ENCODE results near the gene GCGR.
A peak's percentile ranks its signal among the peaks of the same experiment; 100 is the strongest.

The GCGR gene

DNA sequence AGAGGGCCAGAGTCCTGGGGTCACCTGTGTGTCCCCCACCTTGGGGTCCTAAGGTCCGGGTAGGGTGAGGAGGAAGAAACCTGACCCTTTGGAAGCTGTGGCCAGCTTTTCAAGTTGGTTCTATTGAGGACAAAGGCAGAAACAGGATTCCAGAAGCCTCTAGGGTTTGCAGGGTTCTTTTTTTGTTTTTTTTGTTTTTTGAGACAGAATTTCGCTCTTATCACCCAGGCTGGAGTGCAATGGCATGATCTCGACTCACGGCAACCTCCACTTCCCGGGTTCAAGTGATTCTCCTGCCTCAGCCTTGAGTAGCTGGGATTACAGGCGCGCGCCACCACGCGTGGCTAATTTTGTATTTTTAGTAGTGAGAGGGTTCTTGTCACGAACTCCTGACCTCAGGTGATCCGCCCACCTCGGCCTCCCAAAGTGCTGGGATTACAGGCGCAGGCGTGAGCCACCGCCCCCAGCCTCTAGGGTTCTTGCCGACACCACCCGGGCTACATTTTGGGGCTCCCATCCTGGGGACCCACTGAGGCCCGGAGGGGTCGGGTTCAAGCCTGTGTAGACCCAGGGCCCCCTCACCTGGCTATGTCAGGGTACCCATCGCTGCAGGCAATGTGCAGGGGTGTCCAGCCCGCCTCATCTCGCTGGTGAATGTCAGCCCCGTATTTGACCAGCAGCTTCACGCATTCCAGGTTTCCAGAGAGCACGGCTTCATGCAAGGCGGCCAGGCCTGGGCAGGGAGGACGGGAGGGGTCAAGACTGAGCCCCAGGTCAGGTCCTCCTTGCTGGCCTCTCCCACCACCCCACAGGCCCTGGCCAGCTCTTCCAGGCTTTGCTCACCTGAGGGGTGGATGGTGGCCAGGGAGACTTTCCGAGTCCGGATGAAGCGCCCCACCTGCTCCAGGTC, 30.2 kb downstream of the GCGR start:
- H3K4me3 ChIP-seq (ENCODE audit: low read length), result peak overlapping the region; percentile 80
- no peak overlapping the region for H2AFZ ChIP-seq (ENCODE audit: low read depth, low read length)
- H3K4me2 ChIP-seq (ENCODE audit: low read length), result peak overlapping the region; percentile 94
- TF ChIP-seq CTCF (IDR thresholded peaks at IDR 0.05; ENCODE audit: low read depth, low read length) (no peak), EZH2phosphoT487 (IDR thresholded peaks at IDR 0.05; ENCODE audit: low read depth) (no peak)
- H4K20me1 ChIP-seq (ENCODE audit: insufficient read depth, low read length), result no peaks in the 10 kb centered on the region
- H3K9ac ChIP-seq (ENCODE audit: low read length), result peak overlapping the region; percentile 89
- H3K27me3 ChIP-seq (ENCODE audit: low read depth, low read length), result no peaks in the 10 kb centered on the region
- no peaks in the 10 kb centered on the region for H3K9me3 ChIP-seq (ENCODE audit: insufficient read depth, low read length)
- H3K79me2 ChIP-seq (ENCODE audit: low read length), result peaks cover 30% of the 10 kb centered on the region
- peak overlapping the region; percentile 64 for H3K27ac ChIP-seq (ENCODE audit: low read length)
- no peaks in the 10 kb centered on the region for H3K36me3 ChIP-seq (replicated peaks; ENCODE audit: low read depth, low read length)
- peaks cover 16% of the 10 kb centered on the region for H3K4me1 ChIP-seq (ENCODE audit: low read length)

- Histone ChIP-seq H3K4me3 (ENCODE audit: low read length) (peak within 1 kb of the TSS; percentile 80), H3K79me2 (ENCODE audit: low read length) (peaks cover 30% of the 10 kb centered on the region), H3K27ac (ENCODE audit: low read length) (peak within 1 kb of the TSS; percentile 64), H3K9me3 (ENCODE audit: insufficient read depth, low read length) (no peaks in the 10 kb centered on the region), H3K27me3 (ENCODE audit: low read depth, low read length) (no peaks in the 10 kb centered on the region), H2AFZ (ENCODE audit: low read depth, low read length) (no peak within 1 kb of the TSS), H3K9ac (ENCODE audit: low read length) (peak within 1 kb of the TSS; percentile 89), H3K4me2 (ENCODE audit: low read length) (peak within 1 kb of the TSS; percentile 94), H3K4me1 (ENCODE audit: low read length) (peaks cover 16% of the 10 kb centered on the region), H3K36me3 (replicated peaks; ENCODE audit: low read depth, low read length) (no peaks in the 10 kb centered on the region), H4K20me1 (ENCODE audit: insufficient read depth, low read length) (no peaks in the 10 kb centered on the region)
- TF ChIP-seq CTCF (IDR thresholded peaks at IDR 0.05; ENCODE audit: low read depth, low read length) (no peak), EZH2phosphoT487 (IDR thresholded peaks at IDR 0.05; ENCODE audit: low read depth) (no peak)
Measured at GRCh38 chr17:81834831-81835267, 30.9 kb downstream of the GCGR start, which contains the start of gene PPP1R27. Gene PPP1R27 (minus strand): TSS chr17:81835050. CDS start chr17:81834953, 97 bp downstream.

DNA sequence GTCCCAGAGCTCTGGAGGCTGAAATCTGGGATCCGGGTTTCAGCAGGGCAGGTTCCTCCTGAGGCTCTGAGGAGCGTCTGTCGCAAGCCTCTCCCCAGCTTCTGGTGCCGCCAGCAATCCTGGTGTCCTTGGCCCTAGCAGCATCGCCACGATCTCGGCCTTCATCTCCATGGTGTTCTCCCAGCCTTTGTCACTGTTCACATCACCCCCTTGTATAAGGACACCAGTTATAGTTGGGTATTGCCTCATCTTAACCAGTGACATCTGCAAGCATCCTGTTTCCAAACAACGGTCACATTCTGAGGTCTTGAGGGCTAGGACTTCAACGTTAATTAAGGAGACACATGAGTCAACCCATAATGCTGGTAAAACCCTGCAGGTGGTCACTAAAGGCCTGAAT, 33.7 kb downstream of the GCGR start:
- H4K20me1 ChIP-seq (ENCODE audit: insufficient read depth, low read length), result no peaks in the 10 kb centered on the region
- peaks cover 7% of the 10 kb centered on the region for H3K4me1 ChIP-seq (ENCODE audit: low read length)
- no peak overlapping the region for H2AFZ ChIP-seq (ENCODE audit: low read depth, low read length)
- no peaks in the 10 kb centered on the region for H3K9me3 ChIP-seq (ENCODE audit: insufficient read depth, low read length)
- H3K4me3 ChIP-seq (ENCODE audit: low read length), result no peak overlapping the region
- H3K9ac ChIP-seq (ENCODE audit: low read length), result no peak overlapping the region
- peaks cover 1% of the 10 kb centered on the region for H3K36me3 ChIP-seq (replicated peaks; ENCODE audit: low read depth, low read length)
- TF ChIP-seq EZH2phosphoT487 (IDR thresholded peaks at IDR 0.05; ENCODE audit: low read depth), result no peak
- no peak for TF ChIP-seq CTCF (IDR thresholded peaks at IDR 0.05; ENCODE audit: low read depth, low read length)
- H3K4me2 ChIP-seq (ENCODE audit: low read length), result no peak overlapping the region
- H3K27me3 ChIP-seq (ENCODE audit: low read depth, low read length), result no peaks in the 10 kb centered on the region
- H3K27ac ChIP-seq (ENCODE audit: low read length), result no peak overlapping the region
- H3K79me2 ChIP-seq (ENCODE audit: low read length), result peaks cover 16% of the 10 kb centered on the region

DNA sequence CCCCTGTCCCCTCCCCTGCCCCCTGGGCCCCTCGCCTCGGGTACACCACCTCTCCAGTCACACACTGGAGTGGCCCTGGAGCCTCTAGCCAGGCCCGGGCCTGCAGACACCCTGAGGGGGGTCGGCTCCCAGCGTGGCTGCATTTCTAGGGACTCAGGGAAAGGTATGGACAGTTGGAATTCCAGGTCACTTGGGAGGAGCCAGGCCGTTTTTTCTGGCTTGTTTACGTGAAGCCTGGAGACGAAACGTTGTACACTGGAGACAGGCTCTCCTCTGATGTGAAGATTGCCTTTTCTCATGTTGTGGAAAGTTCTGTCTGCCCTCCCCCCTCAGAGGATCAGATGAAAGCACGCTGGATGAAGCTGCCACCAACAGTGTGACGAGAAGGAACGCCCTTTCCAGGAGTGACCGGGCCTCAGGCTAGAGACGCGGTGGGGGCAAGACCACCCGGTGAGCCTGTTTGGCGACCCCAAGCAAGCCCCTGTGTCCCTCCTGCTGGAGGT, 34.9 kb downstream of the GCGR start:
- no peak overlapping the region for H3K27ac ChIP-seq (ENCODE audit: low read length)
- peaks cover 13% of the 10 kb centered on the region for H3K36me3 ChIP-seq (replicated peaks; ENCODE audit: low read depth, low read length)
- no peaks in the 10 kb centered on the region for H3K27me3 ChIP-seq (ENCODE audit: low read depth, low read length)
- peaks cover 7% of the 10 kb centered on the region for H3K4me1 ChIP-seq (ENCODE audit: low read length)
- no peaks in the 10 kb centered on the region for H3K9me3 ChIP-seq (ENCODE audit: insufficient read depth, low read length)
- 0 out of 2 replicates have a peak, but pooled peaks cover 7% of the 10 kb centered on the region for H4K20me1 ChIP-seq (ENCODE audit: insufficient read depth, low read length)
- TF ChIP-seq CTCF (IDR thresholded peaks at IDR 0.05; ENCODE audit: low read depth, low read length) (no peak), EZH2phosphoT487 (IDR thresholded peaks at IDR 0.05; ENCODE audit: low read depth) (no peak)
- no peak overlapping the region for H3K4me2 ChIP-seq (ENCODE audit: low read length)
- H3K79me2 ChIP-seq (ENCODE audit: low read length), result peaks cover 10% of the 10 kb centered on the region
- no peak overlapping the region for H3K9ac ChIP-seq (ENCODE audit: low read length)
- H2AFZ ChIP-seq (ENCODE audit: low read depth, low read length), result no peak overlapping the region
- H3K4me3 ChIP-seq (ENCODE audit: low read length), result no peak overlapping the region
